ENCODE results near the gene COG3.

- TF ChIP-seq EZH2 (IDR thresholded peaks at IDR 0.05; ENCODE audit: insufficient read depth, poor library complexity, severe bottlenecking) = no peak
- TF ChIP-seq EZH2phosphoT487 (IDR thresholded peaks at IDR 0.05; ENCODE audit: insufficient read depth, low read depth) = no peak
These were observed 30.0 kb upstream of the COG3 start for GRCh38 chr13:45434556-45435371.
